BJ (cell line): ENCODE data around the gene UBASH3A. TPM values are rescaled to one million over a fixed set of nuclear protein-coding genes. Genes with fewer than 3 reads are reported as not detected.

Source experiments
- CTCF ChIA-PET: fragments of 350-600 bp; formaldehyde crosslinking; extraction: SDS; loops from one replicate; lab custom pipeline; 2021; ENCODE audit warnings: antibody characterized with exemption, inconsistent platforms; lab: Yijun Ruan, JAX
- POLR2A ChIA-PET: fragments of 300-600 bp; sonication (Branson Sonifier 250); formaldehyde crosslinking; extraction: SDS; loops from one replicate; lab custom pipeline; 2021; ENCODE audit warnings: antibody characterized with exemption; lab: Charles Lee
- DNase-seq: peaks from one replicate; pipeline ENCODE4 v3.0.0-alpha.2; 2011; ENCODE audit warnings: low read depth
- H3K27me3 ChIP-seq: 2 replicates; pipeline ENCODE4 v1.6.0; 2011; ENCODE audit warnings: low read length; ENCODE audit not compliant: control insufficient read depth, insufficient read depth
- H3K36me3 ChIP-seq: 2 replicates; pipeline ENCODE4 v1.5.1; 2011; ENCODE audit warnings: low read length; ENCODE audit not compliant: control insufficient read depth, insufficient read depth
- H3K4me3 ChIP-seq: 2 replicates; pipeline ENCODE4 v1.5.1; 2011; ENCODE audit warnings: low read depth, mild to moderate bottlenecking, control low read depth, low read length
- polyA plus RNA-seq: library from polyadenylated mRNA; depleted of rRNA; stranded (reverse); fragments of >200 nt; gene quantifications from 2 replicates; pipeline ENCODE4 v1.2.3, GENCODE V29; 2011
- TF ChIP-seq, protein P1 (sequence below): IDR thresholded peaks from 2 replicates; pipeline ENCODE4 v1.5.1; 2011; ENCODE audit warnings: low read depth, mild to moderate bottlenecking, control low read depth, inconsistent platforms, low read length, moderate library complexity; ENCODE audit not compliant: insufficient read depth

Gene UBASH3A
- polyA plus RNA-seq, 1 experiment = not detected

- TF ChIP-seq, protein P1, sequence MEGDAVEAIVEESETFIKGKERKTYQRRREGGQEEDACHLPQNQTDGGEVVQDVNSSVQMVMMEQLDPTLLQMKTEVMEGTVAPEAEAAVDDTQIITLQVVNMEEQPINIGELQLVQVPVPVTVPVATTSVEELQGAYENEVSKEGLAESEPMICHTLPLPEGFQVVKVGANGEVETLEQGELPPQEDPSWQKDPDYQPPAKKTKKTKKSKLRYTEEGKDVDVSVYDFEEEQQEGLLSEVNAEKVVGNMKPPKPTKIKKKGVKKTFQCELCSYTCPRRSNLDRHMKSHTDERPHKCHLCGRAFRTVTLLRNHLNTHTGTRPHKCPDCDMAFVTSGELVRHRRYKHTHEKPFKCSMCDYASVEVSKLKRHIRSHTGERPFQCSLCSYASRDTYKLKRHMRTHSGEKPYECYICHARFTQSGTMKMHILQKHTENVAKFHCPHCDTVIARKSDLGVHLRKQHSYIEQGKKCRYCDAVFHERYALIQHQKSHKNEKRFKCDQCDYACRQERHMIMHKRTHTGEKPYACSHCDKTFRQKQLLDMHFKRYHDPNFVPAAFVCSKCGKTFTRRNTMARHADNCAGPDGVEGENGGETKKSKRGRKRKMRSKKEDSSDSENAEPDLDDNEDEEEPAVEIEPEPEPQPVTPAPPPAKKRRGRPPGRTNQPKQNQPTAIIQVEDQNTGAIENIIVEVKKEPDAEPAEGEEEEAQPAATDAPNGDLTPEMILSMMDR = no peak
- Histone ChIP-seq H3K36me3 (no peaks in the 10 kb centered on the region), H3K27me3 (no peaks in the 10 kb centered on the region; the same call in 1 of the 2 replicates), H3K4me3 (no peak overlapping the region)
- ChIA-PET POLR2A (no interaction called here), CTCF (no interaction called here)
- no peak for DNase-seq
Measured at GRCh38 chr21:42459082-42459460, 55.4 kb downstream of the UBASH3A start.

DNA sequence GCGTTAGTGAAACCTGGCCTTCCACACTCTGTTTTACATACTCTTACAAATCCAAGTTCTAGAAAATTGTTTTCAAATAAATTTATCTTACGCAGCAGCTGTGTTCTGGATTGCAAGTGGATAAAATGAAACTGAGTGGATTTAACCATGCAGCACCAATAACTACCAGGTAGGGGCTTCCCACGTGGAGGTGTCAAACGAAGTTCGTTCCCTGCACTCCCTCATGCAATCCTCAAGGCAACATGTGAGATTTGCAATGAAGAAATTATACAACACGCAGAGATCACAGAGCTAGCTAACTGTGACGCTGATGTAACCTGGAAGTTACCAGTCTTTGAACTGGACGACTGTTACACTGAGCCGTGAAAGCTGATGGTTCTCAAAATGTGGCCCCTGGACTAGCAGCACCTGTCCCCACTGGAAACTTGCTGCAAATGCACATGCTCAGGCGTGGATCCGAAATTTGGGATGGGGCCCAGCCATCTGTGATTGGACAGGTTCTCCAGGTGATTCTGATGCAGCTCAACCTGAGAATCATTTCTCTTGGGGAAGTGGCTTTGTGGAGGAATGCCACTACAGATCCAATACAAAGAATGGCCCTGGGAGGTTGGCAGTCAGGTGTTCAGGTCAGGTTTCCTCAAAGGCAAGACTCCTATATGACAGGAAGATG lies 56.0 kb downstream of the UBASH3A start:
- no peak for DNase-seq
- CTCF ChIA-PET = no interaction called here
- no peaks in the 10 kb centered on the region for H3K36me3 ChIP-seq
- H3K27me3 ChIP-seq = no peaks in the 10 kb centered on the region; the same call in 1 of the 2 replicates
- POLR2A ChIA-PET = no interaction called here
- TF ChIP-seq, protein P1 = no peak
- H3K4me3 ChIP-seq = no peak overlapping the region

DNA sequence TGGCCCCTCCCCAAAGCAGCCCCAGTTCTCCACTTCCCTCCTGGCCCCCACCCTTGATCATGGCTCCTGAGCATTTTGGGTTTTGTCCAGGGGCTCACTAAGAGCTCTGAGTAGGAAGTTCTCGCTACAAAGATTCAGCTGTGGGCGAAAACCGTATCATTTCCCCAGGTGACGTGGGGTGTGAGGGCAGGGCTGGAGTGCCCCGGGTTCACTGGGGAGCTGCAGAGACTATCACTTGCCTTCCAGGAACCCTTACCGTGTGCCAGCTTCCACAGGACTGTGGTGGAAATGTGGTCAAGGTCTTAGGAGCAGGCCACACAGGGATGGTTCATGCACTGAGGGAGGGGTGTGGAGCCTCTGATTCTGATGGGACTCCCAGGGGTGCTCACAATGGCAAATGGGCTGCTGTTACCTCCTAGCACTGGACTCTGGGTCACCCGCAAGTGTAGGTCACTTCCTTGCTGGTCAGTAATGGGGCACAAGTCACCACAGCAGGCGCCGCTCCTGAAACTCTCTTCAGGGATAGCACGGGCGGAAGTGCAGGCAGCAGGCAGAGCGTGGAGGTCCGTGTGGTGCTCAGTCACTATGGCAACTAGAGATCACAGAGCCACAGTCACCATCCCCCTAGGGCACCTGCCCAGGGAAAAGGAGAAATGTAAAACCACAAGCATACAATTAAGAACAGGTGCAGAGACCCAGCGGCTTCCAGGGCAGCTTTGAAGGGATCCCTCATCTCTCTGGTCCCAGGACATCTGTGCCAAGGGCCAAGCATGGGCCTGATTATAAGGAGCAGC lies 56.9 kb downstream of the UBASH3A start:
- no peaks in the 10 kb centered on the region; the same call in 1 of the 2 replicates for H3K27me3 ChIP-seq
- POLR2A ChIA-PET = no interaction called here
- H3K4me3 ChIP-seq = no peak overlapping the region
- no peak for DNase-seq
- TF ChIP-seq, protein P1 = no peak
- CTCF ChIA-PET = no interaction called here
- no peaks in the 10 kb centered on the region for H3K36me3 ChIP-seq

- ChIA-PET CTCF (no interaction called here), POLR2A (no interaction called here)
- Histone ChIP-seq H3K36me3 (no peaks in the 10 kb centered on the region), H3K4me3 (no peak overlapping the region), H3K27me3 (no peaks in the 10 kb centered on the region)
- no peak for DNase-seq
- TF ChIP-seq, protein P1 = no peak
Measured at GRCh38 chr21:42461185-42461520, 57.5 kb downstream of the UBASH3A start.

- no peaks in the 10 kb centered on the region for H3K27me3 ChIP-seq
- CTCF ChIA-PET = no interaction called here
- POLR2A ChIA-PET = no interaction called here
- no peak for DNase-seq
- TF ChIP-seq, protein P1 = no peak
- no peak overlapping the region for H3K4me3 ChIP-seq
- H3K36me3 ChIP-seq = no peaks in the 10 kb centered on the region
Measured at GRCh38 chr21:42461881-42462877, 58.5 kb downstream of the UBASH3A start.
